H9 (cell line): ENCODE measurements around the gene CDK5RAP1. TPM values are rescaled to one million over a fixed set of nuclear protein-coding genes. Genes with fewer than 3 reads are reported as not detected.

ENCODE experiments used
- DNase-seq: peaks from one replicate; pipeline ENCODE4 v3.0.0-alpha.2; 2017
- H2AFZ ChIP-seq: one replicate; pipeline ENCODE4 v1.6.1; 2013; ENCODE audit warnings: mild to moderate bottlenecking, low read length, control low read depth, moderate library complexity
- H2AK5ac ChIP-seq: 2 replicates; pipeline ENCODE4 v1.6.1; 2013; ENCODE audit warnings: low read length, control low read depth, mixed read lengths; ENCODE audit not compliant: insufficient read length
- H2BK120ac ChIP-seq: one replicate; pipeline ENCODE4 v1.6.1; 2013; ENCODE audit warnings: low read depth, mild to moderate bottlenecking, low read length, control low read depth, inconsistent platforms; ENCODE audit not compliant: poor library complexity, severe bottlenecking
- H2BK12ac ChIP-seq: 2 replicates; pipeline ENCODE4 v1.6.1; 2013; ENCODE audit warnings: low read length, control low read depth, mixed read lengths, low read depth; ENCODE audit not compliant: insufficient read length
- H2BK15ac ChIP-seq: 2 replicates; pipeline ENCODE4 v1.6.1; 2013; ENCODE audit warnings: low read depth, low read length, control low read depth
- H2BK20ac ChIP-seq: one replicate; pipeline ENCODE4 v1.6.1; 2013; ENCODE audit warnings: low read depth, mild to moderate bottlenecking, low read length, control low read depth, inconsistent platforms; ENCODE audit not compliant: poor library complexity, severe bottlenecking
- H2BK5ac ChIP-seq: 2 replicates; pipeline ENCODE4 v1.6.1; 2013; ENCODE audit warnings: low read length, control low read depth, mixed read lengths; ENCODE audit not compliant: insufficient read length
- H3K14ac ChIP-seq: 2 replicates; pipeline ENCODE4 v1.6.1; 2013; ENCODE audit warnings: low read length, control low read depth; ENCODE audit not compliant: insufficient read depth
- H3K18ac ChIP-seq: 2 replicates; pipeline ENCODE4 v1.6.1; 2013; ENCODE audit warnings: low read depth, mild to moderate bottlenecking, mixed read lengths, low read length, control low read depth; ENCODE audit not compliant: insufficient read length
- H3K23ac ChIP-seq: 2 replicates; pipeline ENCODE4 v1.6.1; 2013; ENCODE audit warnings: low read length, control low read depth, mixed read lengths, low read depth; ENCODE audit not compliant: insufficient read length
- H3K23me2 ChIP-seq: 2 replicates; pipeline ENCODE4 v1.6.1; 2013; ENCODE audit warnings: low read depth, mild to moderate bottlenecking, mixed read lengths, low read length, control low read depth; ENCODE audit not compliant: insufficient read length, poor library complexity, severe bottlenecking
- H3K27ac ChIP-seq: 2 replicates; pipeline ENCODE4 v1.5.1; 2013; ENCODE audit warnings: low read length, control low read depth, mixed read lengths, low read depth; ENCODE audit not compliant: insufficient read length
- H3K27me3 ChIP-seq: 2 replicates; pipeline ENCODE4 v1.6.1; 2013; ENCODE audit warnings: low read length, control low read depth, inconsistent platforms; ENCODE audit not compliant: insufficient read depth
- H3K4ac ChIP-seq: 2 replicates; pipeline ENCODE4 v1.6.1; 2013; ENCODE audit warnings: low read depth, mild to moderate bottlenecking, control low read depth, inconsistent platforms, low read length, moderate library complexity
- H3K4me1 ChIP-seq: 2 replicates; pipeline ENCODE4 v1.6.1; 2013; ENCODE audit warnings: low read length, control low read depth, inconsistent platforms; ENCODE audit not compliant: insufficient read depth
- H3K4me2 ChIP-seq: 2 replicates; pipeline ENCODE4 v1.6.1; 2013; ENCODE audit warnings: low read length, control low read depth, mixed read lengths; ENCODE audit not compliant: insufficient read length, insufficient read depth
- H3K56ac ChIP-seq: 2 replicates; pipeline ENCODE4 v1.6.1; 2013; ENCODE audit warnings: low read depth, mild to moderate bottlenecking, mixed read lengths, low read length, control low read depth; ENCODE audit not compliant: insufficient read length
- H3K79me1 ChIP-seq: 2 replicates; pipeline ENCODE4 v1.6.1; 2013; ENCODE audit warnings: low read depth, mild to moderate bottlenecking, moderate library complexity, low read length, control low read depth, inconsistent platforms; ENCODE audit not compliant: insufficient read depth, poor library complexity, severe bottlenecking
- H3K79me2 ChIP-seq: 2 replicates; pipeline ENCODE4 v1.6.1; 2013; ENCODE audit warnings: low read length, control low read depth, inconsistent platforms; ENCODE audit not compliant: insufficient read depth
- H3K9ac ChIP-seq: 2 replicates; pipeline ENCODE4 v1.6.1; 2013; ENCODE audit warnings: low read length, control low read depth, mixed read lengths; ENCODE audit not compliant: insufficient read length; ENCODE audit errors: extremely low read depth
- H3K9me3 ChIP-seq: one replicate; pipeline ENCODE4 v1.6.1; 2013; ENCODE audit warnings: low read depth, low read length, inconsistent platforms; ENCODE audit not compliant: control insufficient read depth
- H3T11ph ChIP-seq: one replicate; pipeline ENCODE4 v1.6.1; 2013; ENCODE audit warnings: mild to moderate bottlenecking, low read length, control low read depth, inconsistent platforms
- H4K20me1 ChIP-seq: one replicate; pipeline ENCODE4 v1.6.1; 2013; ENCODE audit not compliant: control insufficient read depth, insufficient read length, insufficient read depth
- H4K5ac ChIP-seq: 2 replicates; pipeline ENCODE4 v1.6.1; 2013; ENCODE audit warnings: low read depth, mild to moderate bottlenecking, mixed read lengths, low read length, control low read depth; ENCODE audit not compliant: insufficient read length
- H4K8ac ChIP-seq: replicated peaks from 2 replicates; pipeline ENCODE4 v1.6.1; 2013; ENCODE audit warnings: low read length, control low read depth, mixed read lengths, low read depth; ENCODE audit not compliant: insufficient read length
- H4K91ac ChIP-seq: 2 replicates; pipeline ENCODE4 v1.6.1; 2013; ENCODE audit warnings: low read depth, mild to moderate bottlenecking, moderate library complexity, mixed read lengths, low read length, control low read depth; ENCODE audit not compliant: insufficient read length
- H3K27ac Mint-ChIP-seq, 3 experiments: 2 replicates in 2 of 3; 3 replicates in 1 of 3; pipeline ENCODE4 v1.8.0; 2020 to 2021; ENCODE audit warnings: mixed read lengths in 3 of 3, mild to moderate bottlenecking in 1 of 3, moderate library complexity in 1 of 3
- H3K27me3 Mint-ChIP-seq: 2 replicates; pipeline ENCODE4 v1.8.0; 2021; ENCODE audit warnings: low read depth, mild to moderate bottlenecking, moderate library complexity, mixed read lengths
- H3K36me3 Mint-ChIP-seq, 3 experiments: 2 replicates in 2 of 3; 3 replicates in 1 of 3; pipeline ENCODE4 v1.8.0; 2020 to 2021; ENCODE audit warnings: low read depth in 3 of 3, mixed read lengths in 3 of 3; ENCODE audit not compliant: insufficient read depth in 1 of 3
- H3K4me1 Mint-ChIP-seq, 2 experiments: 2 replicates each; pipeline ENCODE4 v1.8.0; 2020; ENCODE audit warnings: mixed read lengths in 2 of 2
- H3K4me3 Mint-ChIP-seq, 2 experiments: 2 replicates in 1 of 2; 3 replicates in 1 of 2; pipeline ENCODE4 v1.8.0; 2020 to 2021; ENCODE audit warnings: mild to moderate bottlenecking in 2 of 2, mixed read lengths in 2 of 2, moderate library complexity in 1 of 2
- H3K9me3 Mint-ChIP-seq, 2 experiments: 2 replicates in 1 of 2; 3 replicates in 1 of 2; pipeline ENCODE4 v1.8.0; 2020; ENCODE audit warnings: mild to moderate bottlenecking in 2 of 2, mixed read lengths in 2 of 2, moderate library complexity in 1 of 2
- CTCF ChIP-seq: fragments of 200-600 bp; sonication (generic); conservative IDR thresholded peaks from 3 replicates; pipeline ENCODE4 v1.8.0; 2021; ENCODE audit warnings: antibody characterized with exemption, mild to moderate bottlenecking
- WGBS: extraction: QIAGEN DNeasy Blood & Tissue Kit; methylation state at CpG from one replicate; pipeline ENCODE4 v1.1.7; 2013; ENCODE audit warnings: missing lambda C conversion rate, low lambda C conversion rate, mixed read lengths; ENCODE audit not compliant: insufficient read length; ENCODE audit errors: extremely low coverage; 5-methylcytosine and 5-hydroxymethylcytosine counted together
- total RNA-seq: library from RNA; stranded (reverse); gene quantifications from 2 replicates; pipeline ENCODE4 v1.2.1, GENCODE V29; 2021

The CDK5RAP1 gene
- total RNA-seq, 1 experiment from 2014 or later: 66.4 TPM

- Histone ChIP-seq H3K9me3 (no peaks in the 10 kb centered on the region), H2BK20ac (no peak overlapping the region), H3K79me1 (no peaks in the 10 kb centered on the region), H3K79me2 (no peaks in the 10 kb centered on the region), H2AK5ac (no peak overlapping the region), H3K23me2 (no peaks in the 10 kb centered on the region), H3K18ac (no peak overlapping the region), H3K9ac (no peak overlapping the region), H2BK5ac (no peak overlapping the region), H3K4me1 (no peaks in the 10 kb centered on the region), H2BK120ac (no peak overlapping the region), H3K4me2 (no peak overlapping the region), H2BK12ac (no peak overlapping the region), H4K20me1 (no peaks in the 10 kb centered on the region), H4K5ac (no peak overlapping the region), H3K27me3 (no peaks in the 10 kb centered on the region), H3K14ac (no peak overlapping the region), H3K27ac (no peak overlapping the region), H3T11ph (no peak overlapping the region), H2BK15ac (no peak overlapping the region), H3K4ac (no peak overlapping the region), H2AFZ (no peak overlapping the region), H3K56ac (no peak overlapping the region), H4K91ac (no peak overlapping the region), H3K23ac (no peak overlapping the region), H4K8ac (no peak overlapping the region)
- Mint-ChIP-seq H3K4me1 (no peaks in the 10 kb centered on the region), H3K27ac (no peak overlapping the region), H3K4me3 (no peak overlapping the region), H3K27me3 (peaks cover 7% of the 10 kb centered on the region), H3K9me3 (peaks cover 2 to 9% of the 10 kb centered on the region in 2 experiments; a peak in 3 of 5 replicates), H3K36me3 (peaks cover 1 to 6% (median 2%) of the 10 kb centered on the region in 3 experiments; a peak in 4 of 7 replicates)
- no peak for DNase-seq
- no peak for TF ChIP-seq CTCF
- no CpG with 5 or more reads among the region's 4 CpGs for WGBS
These were observed 49.5 kb upstream of the CDK5RAP1 start for GRCh38 chr20:33450867-33451266.
